GM12865 (cell line): ENCODE data around the gene INHBE.
A peak's percentile ranks its signal among the peaks of the same experiment; 100 is the strongest.

Experiments
- DNase-seq: peaks from one replicate; pipeline ENCODE4 v3.0.0; 2010; ENCODE audit warnings: low read depth
- H3K4me3 ChIP-seq: 2 replicates; pipeline ENCODE4 v1.5.1; 2011; ENCODE audit warnings: mild to moderate bottlenecking, low read depth, low read length, control low read depth
- TF ChIP-seq, protein P1 (sequence below): IDR thresholded peaks from 2 replicates; pipeline ENCODE4 v1.5.1; 2011; ENCODE audit warnings: low read length, control low read depth, low read depth, inconsistent platforms; ENCODE audit not compliant: insufficient read depth; ENCODE audit errors: missing control alignments

Gene INHBE

DNA sequence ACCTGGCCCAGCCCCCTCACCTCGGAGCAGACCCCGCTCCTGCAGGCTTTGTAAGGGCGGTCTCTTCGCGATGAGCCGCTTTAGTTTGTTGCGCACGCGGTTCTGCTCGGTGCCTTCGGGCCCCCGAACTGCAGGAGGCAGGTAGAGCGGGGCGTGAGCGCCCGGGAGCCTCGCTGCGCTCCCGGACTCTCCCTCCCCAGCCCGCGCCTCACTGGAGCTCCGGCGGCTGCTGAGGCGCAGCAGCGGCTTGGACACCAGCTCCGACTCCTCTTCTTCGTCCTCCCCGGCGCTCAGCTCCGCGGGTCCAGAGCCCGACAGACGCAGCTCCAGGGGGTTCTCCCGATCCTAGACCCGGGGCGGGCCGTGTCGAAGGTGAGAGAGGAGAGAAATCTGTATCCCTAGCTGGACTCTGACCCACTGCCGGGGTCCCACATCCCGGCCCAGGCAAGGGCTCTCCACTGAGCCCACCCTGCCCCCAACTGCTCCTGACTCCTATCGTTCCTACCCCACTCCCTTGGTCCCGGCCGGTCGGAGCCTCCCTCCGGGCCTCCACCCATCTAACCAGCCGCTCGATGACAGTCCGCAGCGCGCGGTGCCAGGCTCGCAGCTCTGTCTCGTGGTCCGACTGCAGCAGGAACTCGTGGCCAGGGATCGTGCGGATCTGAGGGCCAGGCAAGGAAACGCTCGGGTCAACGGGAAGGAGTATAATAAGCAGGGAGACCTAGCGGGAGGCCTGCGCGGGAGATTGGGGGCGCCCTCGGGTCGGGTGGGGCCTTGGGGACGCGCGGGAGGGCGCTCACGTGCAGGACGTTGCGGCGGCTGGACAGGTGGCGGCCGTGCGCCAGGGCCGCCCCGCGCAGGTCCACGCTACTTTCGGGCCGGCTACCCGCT lies 20.4 kb downstream of the INHBE start:
- no peak for DNase-seq
- TF ChIP-seq, protein P1, sequence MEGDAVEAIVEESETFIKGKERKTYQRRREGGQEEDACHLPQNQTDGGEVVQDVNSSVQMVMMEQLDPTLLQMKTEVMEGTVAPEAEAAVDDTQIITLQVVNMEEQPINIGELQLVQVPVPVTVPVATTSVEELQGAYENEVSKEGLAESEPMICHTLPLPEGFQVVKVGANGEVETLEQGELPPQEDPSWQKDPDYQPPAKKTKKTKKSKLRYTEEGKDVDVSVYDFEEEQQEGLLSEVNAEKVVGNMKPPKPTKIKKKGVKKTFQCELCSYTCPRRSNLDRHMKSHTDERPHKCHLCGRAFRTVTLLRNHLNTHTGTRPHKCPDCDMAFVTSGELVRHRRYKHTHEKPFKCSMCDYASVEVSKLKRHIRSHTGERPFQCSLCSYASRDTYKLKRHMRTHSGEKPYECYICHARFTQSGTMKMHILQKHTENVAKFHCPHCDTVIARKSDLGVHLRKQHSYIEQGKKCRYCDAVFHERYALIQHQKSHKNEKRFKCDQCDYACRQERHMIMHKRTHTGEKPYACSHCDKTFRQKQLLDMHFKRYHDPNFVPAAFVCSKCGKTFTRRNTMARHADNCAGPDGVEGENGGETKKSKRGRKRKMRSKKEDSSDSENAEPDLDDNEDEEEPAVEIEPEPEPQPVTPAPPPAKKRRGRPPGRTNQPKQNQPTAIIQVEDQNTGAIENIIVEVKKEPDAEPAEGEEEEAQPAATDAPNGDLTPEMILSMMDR = no peak
- H3K4me3 ChIP-seq = peak overlapping the region; percentile 69

DNA sequence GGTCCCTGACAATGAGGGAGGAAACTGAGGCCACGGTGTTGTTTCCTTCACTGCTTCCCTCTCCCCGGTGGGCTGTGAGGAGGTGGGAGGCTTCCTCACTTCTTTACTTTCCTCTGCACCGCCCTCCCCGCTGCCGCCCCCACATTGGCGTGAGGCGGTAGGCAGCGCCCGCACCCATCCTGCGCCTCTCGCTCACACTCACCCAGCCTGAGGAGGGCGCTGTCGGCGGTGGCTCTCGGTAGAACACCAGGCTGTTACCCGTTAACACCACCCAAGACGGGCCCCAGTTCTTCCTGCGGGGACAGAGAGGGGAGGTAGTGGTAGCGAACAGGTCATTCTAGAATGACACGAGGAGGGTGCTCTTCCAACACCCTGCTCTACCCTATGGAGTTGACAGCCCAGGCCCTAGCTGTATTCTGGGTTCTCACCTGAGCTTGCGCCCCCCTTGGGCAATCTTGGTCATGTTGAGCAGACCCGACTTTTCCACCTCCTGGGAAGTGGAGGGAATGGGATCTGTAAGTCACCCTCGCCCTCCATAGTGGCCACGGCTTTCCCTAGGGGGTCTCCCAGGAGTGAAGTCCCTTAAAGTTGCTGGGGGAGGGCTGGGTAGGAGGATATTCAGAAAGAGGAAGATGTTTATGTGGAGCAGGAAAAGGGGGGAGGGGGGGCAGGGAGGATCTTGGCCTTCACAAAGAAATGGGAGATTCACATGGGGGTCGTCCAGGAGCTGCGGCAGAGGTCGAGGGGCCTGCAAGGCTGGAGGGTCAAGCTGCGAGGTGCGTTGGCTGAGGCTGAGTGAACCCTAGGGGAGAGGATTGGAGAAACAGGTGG lies 21.3 kb downstream of the INHBE start:
- peak; percentile 78 for DNase-seq
- peak overlapping the region; percentile 69 for H3K4me3 ChIP-seq
- TF ChIP-seq, protein P1 = peak; percentile 66

DNA sequence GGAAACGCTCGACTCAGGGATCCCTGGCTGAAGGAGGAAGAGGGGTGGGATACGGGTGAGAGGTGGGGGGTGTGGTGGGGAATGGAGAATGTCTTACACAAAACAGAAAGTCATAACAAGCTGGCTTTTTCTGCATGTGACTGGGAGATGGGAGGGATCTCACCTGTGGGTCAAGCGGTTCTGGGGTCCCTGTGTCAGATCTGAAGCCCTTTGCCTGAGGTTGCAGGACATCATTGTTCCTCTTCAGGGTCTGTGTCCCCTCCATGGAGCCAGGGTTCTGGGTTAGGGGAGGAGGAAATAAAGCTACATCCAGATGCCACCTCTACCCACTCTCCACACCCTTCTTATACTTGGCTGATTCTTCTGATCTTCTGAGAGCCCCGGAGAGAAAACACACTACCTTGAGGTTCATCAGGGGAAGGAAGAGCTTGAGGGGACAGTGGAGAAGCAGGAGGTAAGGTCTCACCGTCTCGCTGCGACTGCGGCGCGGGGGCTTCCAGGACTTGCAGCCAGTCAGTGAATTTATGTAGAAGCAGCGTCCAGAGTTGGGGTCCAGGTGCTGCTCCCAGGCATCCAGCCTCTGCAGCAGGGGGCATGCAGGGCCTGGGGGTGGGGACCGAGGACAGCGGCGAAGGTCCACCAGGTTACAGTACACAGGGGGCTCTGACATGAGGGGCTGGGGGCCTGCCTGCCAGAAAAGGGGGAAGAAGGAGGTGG lies 22.0 kb downstream of the INHBE start:
- no peak for DNase-seq
- peak overlapping the region; percentile 69 for H3K4me3 ChIP-seq

DNA sequence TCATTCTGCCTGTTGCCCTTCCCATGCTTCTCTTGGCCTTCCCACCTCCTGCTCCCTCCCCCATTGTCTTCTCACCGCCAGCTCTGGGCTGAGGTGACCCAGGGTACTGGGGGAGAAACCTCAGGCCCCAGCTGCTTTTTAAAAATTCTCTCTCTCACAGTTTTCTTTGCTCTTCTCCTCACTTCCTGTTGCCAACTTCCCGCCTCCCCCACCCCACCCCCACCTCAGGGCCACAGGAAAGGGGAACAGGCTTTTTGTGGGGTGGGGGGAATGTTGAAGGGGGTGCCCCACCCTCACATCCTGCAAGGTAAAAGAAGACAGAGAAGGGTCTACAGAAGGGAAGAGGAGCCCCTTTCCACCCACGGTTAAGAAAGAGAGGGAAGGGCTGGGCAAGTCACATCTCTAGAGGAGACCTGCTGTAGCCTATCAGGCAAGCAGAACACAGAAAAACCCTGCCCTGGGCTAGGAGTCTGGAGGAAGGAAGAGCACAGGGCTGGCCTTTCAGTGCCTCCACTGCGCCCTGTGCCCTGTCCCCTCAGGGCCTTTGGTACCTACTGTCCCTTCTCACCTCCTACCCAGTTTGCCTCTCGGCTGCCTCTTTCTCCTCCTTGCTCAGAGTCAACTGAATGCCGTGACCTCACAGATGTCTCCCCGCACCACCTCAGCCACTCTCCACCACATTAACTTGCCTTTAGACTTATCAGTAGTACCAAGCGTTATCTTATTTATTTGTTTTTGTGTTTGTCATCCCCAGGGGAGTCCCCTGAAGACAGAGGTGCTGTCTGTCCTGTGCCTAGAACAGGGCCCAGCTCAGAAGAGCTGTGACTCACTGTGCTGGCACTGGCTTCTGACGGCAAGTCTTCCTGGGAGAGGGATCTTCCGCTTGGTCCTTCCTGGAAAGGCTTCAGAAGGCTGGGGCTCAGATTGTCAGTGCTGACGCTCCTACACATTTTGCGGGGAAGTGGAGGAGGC lies 22.9 kb downstream of the INHBE start:
- DNase-seq = peak; percentile 66
- H3K4me3 ChIP-seq = peak overlapping the region; percentile 69
- TF ChIP-seq, protein P1 = no peak

More for the DNA sequence above, 22.0 kb downstream of the INHBE start:
- TF ChIP-seq, protein P1 = no peak

DNA sequence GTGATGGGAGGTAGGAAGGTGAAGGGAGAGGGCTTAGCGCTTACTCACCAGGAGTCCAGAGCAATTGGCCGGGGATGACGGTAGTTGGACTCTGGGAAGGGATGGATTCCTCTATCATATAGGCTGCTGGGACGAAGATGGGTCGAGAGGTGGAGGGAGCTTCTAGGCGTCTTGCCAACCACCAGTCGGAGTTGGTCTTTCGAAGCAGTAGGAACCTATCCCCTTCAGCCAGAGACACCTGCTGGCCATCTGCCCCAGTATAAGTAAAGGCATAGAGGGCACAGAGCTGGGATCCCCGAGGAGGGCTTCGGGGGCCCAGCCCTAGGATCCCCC lies 23.9 kb downstream of the INHBE start:
- peak overlapping the region; percentile 69 for H3K4me3 ChIP-seq
- TF ChIP-seq, protein P1 = no peak
- DNase-seq = peak; percentile 60

DNA sequence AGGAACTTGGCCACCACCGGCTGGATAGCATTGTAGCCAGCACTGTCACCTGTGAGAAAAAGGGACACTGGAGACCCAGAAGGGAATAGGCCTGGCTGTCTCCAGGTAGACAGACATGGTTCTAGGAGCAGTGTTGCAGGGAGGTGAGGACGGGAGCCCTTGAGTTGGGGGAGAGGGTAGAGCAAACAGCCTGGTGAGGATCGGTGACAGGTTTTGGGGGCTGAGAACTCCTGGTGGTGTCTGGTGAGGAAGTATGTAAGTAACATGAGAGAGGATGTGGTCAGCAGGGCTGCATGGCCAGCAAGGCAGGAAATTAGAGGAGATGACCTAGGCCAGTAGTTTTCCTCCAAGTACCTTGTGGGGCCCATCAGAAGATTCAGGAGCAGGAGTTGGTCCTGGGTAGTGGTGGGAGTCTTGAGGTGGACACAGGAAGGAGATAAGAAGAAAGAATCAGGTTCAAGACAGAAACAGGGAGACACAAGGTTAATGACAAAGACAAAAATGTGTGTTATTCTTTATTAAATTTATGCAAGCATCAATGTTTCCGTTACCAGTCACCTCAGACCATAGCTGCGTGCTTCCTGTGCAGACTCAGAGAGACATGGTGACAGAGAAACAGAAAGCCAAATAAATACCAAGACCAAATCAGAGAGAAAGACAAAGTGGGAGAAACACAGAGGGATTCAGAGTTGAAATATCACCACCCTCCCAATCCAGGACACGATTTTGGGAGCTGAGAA lies 24.4 kb downstream of the INHBE start, which contains the start of gene ARHGAP9:
Gene ARHGAP9, minus strand, starts transcription at position 491 of the 740 bp plus-strand sequence. Its CDS starts 460 bp downstream, at position 31.
- DNase-seq = peak; percentile 84
- peak within 1 kb of the TSS; percentile 69 for H3K4me3 ChIP-seq
- TF ChIP-seq, protein P1 = no peak
